Inflammatory macrophage (primary cell): ENCODE results near the gene RNF149.
"Not testable (repeated sequence)": the region's sequence is repeated elsewhere in the genome, so short reads cannot be mapped to it uniquely, and the experiment has no call there.

ENCODE experiments used
- DNase-seq, 2 donors: peaks; one replicate each; pipeline ENCODE4 v3.0.0-alpha.2; 2020 to 2022

RNF149 gene

DNA sequence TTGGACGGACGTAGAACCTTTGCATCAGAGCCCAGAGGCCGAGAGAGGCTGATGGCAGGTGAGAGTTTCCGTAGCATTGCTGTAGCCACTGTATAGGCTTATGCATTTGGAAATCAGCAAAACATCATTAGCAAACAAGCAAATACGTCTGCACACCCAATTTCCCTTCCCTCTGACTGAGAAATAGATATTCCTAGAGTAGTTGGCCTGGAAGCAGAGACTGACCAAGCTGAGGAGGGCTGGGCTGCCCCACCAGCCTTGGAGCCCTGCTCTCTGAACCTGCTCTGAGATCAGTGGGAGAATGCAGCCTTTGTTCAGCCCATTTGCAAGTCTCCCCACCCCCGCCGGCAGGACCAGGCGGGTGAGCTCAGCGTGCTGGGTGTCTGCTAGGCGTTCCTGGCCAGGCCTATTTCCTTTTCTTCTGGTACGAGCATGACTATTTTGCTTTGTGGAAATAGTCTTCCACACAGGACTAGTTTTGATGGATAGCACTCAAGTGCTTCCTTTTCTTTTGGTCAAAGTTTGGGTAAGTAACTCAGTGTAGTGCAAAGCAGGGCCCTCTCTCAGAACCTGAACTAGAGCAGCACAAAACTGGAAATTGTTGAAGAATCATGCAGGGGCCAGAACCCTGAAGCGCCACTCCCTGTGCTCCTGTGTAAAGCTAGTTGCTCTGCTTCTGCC lies 21.9 kb upstream of the RNF149 start:
- peak; percentile 75 to 85 for DNase-seq

DNA sequence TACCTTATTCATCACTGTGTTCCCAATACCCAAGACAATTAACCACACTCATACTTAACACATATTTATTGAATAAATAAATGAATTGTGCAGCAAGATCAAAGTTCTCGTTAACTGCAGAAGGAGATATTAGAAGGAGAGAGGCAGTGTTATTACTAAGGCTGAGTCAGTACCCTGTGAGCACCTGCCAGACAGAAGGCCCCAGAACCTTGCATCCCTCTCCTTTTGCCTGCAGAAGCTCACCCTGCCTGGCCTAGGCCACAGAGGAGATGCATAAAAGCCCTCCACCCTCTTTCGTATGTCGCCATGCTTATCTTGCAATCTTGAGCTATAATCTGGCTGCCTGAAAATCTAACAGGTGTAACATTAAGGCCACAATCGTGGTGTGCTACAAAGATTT lies 20.5 kb upstream of the RNF149 start:
- no peak for DNase-seq

DNA sequence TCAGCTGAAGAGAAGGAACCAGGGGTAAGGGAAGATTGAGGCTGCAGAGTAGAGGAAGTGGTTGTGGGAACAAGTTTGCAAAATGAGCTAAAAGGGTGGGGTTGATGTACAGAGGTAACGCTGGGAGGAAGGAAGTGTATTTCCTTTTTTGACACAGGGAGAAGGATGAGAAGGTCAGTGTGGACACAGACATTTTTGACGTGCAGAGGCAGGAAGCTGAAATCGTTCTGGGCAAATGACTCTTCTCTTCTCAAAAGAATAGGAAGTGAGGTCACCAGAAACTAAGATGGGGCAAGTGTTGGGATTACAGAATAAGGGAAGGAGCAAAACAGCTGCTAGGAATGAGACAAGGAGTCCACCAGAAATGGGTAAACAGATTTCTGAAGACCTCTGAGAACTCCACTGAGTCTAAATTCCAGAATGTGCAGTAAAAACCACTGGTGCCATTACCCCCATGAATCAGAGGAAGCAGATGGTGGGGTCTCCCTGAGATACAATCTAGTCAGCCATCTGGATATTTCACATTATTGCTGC lies 20.0 kb upstream of the RNF149 start:
- peak; percentile 96 to 98 for DNase-seq

DNA sequence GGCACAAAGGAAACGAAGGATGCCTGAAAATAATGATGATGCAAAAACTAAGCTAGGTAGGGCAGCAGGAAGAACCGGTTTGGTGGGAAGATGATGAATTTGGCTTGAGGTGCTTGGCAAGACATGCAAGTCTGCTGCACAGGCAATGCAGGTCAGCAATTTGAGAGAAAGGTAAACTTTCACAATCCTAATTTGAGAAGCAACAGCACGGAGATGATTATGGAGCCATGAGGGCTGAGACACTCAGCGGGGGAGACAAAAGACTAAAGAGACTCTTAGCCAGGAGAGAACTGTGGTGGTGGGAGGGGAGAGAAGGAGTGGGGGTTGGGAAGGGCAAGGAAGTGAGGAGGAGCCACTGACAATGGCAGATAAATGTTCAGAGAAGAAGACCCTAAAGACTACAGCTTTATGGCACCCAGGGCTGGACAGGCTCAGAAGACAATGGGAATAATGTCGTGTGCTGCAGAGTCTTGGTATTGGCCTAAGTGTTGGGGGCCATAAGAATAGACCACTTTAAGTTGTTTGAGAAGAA lies 19.4 kb upstream of the RNF149 start:
- DNase-seq = no peak

DNA sequence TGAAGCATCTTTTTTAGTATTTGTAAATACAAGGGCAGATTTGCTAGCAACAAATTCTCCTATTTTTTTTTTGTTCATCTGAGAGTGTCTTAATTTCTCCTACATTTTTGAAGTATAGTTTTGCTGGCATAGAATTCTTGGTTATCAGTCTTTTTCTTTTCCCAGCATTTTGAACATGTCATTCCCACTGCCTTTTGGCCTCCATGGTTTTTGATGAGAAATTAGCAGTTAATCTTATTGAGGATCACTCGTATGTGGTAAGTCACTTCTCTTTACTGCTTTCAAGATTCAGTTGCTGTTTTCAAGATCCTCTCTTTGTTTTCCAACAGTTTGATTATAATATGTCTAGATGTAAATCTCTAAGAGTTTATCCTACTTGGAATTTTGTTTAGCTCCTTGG lies 16.9 kb upstream of the RNF149 start:
- DNase-seq = no peak

DNA sequence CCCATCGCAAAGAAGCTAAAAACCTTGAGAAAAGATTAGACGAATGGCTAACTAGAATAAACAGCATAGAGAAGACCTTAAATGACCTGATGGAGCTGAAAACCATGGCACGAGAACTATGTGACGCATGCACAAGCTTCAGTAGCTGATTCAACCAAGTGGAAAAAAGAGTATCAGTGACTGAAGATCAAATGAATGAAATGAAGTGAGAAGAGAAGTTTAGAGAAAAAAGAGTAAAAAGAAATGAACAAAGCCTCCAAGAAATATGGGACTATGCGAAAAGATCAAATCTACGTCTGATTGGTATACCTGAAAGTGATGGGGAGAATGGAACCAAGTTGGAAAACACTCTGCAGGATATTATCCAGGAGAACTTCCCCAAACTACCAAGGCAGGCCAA lies 8.1 kb upstream of the RNF149 start:
- not testable (repeated sequence) for DNase-seq

DNA sequence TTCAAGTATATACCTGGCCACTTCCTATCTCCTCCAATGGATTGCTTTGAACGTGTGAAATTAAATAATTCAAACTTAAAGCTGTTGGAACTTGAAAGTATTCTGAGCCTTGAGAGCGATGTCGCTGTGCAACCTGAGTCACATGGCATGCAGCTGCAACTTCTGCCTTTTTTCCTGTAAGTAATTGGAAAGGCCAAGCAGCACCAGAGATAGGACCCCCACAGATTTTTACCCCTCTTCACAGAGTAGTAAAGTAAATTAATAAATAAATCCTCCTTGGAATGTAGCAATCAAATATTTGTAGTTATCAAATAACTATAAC lies 3.2 kb upstream of the RNF149 start:
- DNase-seq = peak; percentile 14 to 42

DNA sequence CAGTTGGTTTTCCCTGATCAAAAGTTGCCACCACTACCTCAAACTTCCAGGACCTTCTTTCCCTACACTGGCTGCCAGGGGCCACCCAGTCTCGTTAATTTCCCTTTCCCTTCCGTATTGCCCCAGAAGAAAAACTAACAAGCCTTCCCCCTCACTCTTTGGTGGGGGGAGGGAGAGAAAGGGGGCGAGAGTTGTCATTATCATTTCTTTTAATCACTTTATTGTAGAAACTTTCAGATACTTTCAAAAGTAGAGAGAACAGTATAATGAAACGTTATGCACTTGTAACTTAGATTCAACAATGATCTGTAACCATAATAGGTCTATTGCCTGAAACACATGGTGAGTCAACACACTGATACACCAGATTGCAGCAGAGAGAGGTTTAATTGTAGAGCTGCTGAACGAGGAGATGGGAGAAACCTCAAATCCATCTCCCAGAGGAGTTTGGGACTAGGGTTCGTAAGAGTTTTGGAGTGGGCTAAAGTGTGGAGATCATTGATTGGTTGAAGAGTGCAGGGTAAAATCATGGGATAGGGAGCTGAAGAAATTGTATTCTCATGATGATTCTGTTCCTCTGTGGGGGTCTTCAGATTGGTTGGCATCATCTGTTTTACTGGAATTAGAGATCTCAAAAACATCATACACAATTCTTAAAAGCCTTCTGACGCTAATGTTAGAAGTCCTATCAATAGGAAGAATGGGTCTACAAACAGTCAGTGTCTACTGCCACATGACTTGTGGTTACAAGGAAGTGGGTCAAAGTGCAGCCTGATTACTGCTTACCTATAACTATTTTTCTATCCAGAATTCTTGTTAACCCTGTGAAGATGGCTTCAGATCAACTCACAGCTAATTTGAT lies 2.6 kb upstream of the RNF149 start:
- DNase-seq = peak; percentile 15 to 27

DNA sequence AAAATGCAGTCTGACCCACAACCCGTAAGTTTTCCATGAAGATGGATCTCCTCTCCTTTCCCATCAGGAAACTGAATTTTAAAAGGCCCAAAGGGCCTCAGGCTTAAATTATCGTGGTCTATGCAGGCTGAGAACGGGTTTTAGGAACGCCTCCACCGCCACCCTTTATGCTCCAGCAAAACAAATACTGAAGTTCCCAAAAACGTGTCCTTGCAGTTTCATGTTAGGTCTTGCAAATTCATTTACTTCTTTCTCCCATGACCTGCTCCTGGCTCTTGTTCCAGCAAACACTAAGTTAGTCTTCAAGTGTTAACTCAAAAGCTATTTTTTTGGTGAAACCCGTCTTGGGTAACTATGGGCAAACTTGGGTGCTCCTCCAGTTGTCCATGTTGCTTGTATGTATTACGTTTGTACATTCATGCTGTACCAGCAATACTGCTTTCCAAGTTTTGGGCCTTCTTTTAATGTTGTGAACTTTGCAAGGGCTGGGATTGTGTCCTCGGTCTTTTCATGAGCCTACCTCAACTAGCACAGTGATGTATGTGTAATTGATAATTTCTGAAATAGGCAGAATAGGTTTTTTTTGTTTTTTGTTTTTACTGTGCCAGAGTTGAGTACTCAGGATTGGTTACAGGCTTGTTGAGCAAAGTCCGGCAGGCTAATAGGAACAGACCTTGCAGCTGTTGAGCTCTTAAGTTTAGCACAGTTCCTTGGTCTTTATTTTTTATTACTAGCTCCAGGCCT lies 1.8 kb upstream of the RNF149 start:
- peak in 1 of 2 donors; percentile 19 for DNase-seq

DNA sequence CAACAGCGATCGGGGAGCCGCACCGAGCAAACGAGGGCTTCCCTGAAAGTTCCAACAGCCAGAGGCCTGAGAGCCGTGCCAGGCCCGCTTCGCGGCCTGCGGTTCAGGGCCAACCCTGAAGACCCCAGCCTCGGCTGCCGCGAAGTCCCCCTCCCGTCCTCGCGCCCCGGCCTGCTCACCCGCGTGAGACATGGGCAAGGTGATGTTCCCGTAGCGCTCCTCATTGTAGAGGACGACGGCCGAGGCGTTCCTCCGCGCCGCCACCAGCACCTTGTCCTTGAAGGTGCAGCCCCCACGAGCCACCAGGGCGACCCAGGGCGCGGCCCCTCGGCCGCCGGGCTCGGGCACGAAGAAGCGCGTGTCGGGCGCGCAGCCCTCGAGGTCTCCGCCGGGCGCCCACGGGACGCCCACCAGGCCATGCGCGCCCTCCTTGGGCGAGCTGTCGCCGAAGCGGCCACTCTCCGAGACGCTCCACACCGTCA lies 510 bp downstream of the RNF149 start:
- DNase-seq = peak in 1 of 2 donors; percentile 67

DNA sequence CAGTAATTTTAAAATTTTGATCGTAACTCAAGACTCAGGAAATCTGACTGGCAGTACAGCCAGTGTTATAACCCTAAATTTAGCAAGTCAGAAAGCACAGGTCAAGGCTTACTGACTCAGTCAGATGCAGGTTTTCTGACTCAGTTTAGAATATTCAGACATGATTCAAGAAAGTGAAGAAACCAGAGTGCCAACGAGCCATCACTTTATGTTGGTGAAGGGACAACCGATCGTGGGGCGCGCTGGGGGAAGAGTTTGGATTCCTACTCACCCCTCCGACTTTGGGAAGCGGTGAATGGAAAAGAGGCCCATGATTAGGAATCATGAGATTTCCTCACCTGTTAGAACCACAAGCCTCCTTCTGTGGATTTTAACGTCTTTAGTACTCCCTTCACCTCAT lies 998 bp downstream of the RNF149 start:
- DNase-seq = no peak

DNA sequence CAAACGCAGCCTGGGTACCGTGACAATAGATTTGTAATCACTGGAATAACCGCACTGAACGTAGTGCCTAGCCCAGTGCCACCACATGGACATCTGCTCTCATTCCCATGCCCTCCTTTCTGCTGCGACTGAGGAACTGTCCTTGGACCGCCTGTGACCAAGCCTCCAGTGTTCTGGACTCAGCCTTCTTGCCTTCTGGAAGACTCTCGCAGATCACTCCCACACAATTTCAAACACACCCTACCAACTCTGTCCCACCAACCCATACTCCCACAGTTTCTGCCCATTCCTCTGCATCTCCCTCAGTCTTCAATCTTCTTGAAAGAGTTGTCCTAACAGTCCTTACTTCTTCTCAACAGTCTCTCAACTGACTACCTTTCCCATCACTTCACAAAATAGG lies 2.1 kb downstream of the RNF149 start:
- DNase-seq = peak; percentile 8 to 27

DNA sequence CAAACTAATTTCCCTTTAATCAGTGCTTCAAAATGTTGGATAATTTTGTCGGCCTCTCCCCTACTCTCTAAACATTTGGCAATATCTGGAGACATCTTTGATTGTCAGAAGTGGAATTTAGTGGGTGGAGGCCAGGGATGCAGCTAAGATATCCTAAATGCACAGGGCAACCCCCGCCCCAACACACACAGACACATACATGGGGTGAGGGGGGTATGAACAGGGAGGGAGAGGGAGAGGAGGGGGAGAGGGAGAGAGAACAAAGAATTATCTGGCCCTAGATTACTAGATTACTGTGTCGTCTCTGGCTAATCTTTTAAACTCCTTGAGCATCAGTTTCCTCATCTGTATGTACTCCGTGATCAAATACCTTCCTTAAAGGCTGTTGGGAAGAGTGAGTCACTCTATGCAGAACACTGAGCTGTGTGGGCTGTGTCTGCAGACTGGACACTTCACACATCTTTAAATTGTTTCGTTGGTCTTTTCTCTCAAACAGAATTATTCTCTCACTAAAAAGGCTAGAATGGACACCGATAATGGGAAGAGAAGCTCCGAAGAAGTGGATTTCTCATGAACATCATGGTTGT lies 2.9 kb downstream of the RNF149 start:
- DNase-seq = peak; percentile 50 to 69

DNA sequence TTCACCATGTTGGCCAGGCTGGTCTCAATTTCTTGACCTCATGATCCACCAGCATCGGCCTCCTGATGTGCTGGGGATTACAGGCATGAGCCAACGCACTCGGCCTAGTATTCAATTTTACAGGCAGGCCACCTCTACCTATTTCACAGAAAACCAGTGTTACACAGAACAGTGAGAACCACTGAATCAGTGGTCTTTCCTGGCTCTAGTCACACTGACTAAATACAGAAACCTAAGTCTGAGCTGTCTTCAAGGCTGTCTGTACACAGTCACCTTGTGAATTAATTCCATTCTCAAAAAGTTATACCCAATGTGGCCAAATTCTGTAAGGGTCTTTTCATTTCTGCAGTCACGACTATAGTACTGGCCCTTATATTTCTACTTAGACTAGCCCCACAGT lies 3.5 kb downstream of the RNF149 start:
- no peak for DNase-seq

DNA sequence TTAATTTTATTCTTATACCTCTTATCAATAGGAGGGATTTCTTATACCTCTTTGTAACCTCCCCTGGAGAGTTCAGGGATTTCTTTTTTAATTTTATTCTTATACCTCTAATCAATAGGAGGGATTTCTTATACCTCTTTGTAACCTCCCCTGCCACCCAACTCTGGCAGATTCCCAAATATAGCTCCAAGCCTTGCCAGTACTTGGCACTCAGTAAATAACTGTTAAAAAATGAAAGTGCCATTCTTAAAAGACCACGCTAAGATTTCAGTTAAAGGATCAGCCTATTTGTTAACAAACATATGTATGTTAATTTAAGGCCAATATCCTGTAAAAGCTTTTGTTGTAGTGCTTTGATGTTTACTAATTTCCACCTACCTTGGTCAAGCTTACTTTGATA lies 4.8 kb downstream of the RNF149 start:
- no peak for DNase-seq

DNA sequence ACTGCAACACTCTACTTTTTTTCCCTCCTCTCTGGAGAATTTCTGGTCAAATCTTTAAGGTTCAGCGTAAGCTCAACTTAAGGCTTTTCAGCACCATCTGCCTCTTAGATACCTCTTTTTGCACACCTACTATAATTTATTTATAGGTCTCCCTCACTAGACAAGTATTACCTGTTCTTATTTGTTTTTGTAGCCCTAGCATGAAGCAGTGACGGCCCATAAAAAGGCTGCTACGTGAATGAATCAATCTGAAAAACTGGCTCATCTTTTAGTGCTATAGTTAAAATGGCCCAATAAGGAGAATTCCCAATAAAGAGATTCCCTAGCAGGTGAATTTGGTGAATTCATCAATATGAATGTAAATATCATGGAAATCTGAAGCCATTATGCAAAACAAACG lies 6.5 kb downstream of the RNF149 start:
- DNase-seq = no peak

DNA sequence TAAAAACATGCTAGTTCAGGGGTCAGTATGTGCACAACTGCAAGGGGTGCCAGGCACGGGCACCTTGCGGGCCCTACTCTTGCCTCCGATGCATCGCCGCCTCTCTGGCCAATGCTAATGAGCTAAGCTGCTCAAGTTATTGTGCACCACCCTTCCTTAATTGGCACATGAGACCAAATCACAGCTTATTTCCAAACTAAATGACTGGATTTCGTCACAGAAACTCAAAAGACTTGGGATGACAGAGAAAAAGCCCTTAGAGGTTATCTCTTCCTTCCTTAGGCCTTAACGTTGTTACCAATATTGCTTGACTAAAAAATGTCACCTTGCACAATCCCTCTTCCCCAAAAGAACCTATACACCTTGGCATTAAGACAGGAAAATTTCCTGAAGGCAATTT lies 7.7 kb downstream of the RNF149 start:
- DNase-seq = peak; percentile 31 to 74

DNA sequence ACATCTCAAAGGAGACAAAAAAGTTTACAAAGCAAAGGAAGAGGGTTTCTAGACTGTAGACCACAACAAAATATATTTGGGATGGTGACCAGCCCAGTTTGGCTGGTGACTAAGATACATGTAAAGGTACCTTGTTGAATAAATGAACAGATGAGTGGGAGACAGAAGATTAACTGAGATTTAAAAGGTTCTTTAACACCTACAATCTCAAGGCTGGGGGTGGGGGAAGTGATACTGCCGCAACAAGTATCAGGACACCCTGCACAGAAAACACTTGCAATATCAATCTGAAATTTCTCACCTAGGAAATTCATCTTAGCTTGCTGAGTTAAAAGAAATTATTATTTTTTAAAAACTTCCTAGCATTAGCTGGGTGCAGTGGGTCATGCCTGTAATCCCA lies 8.3 kb downstream of the RNF149 start:
- DNase-seq = no peak

DNA sequence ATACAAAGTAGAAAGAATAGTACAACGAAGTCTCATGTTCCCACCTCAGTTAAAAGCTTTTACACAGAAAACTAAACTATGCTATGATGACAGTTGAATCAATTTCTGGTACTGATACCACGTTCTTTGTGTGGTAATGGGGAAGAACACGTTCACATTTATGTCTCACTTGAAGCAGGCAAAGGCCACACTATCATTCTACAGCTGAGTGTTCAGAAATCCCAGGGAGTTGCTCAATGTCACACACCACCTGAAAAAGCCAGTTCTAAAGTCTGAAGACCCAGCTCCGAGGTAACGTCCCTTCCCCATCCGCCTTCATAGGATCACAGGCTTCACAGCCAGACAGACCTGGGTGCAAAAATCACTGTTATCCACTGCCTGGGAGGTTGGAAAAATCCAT lies 8.9 kb downstream of the RNF149 start:
- DNase-seq = no peak

DNA sequence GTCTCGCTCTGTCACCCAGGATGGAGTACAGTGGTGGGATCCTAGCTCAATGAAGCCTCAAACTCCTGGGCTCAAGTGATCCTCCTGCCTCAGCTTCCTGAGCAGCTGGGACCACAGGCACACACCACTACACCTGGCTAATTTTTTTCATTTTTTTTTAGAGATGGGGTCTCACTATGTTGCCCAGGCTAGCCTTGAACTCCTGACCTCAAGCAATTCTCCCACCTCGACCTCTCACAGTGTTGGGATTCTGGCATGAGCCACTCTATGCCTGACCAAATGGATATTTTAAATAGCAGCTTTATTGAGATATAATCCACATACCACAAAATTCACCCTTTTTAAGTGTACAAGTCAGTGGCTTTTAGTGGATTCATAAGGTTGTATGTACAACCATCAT lies 11.1 kb downstream of the RNF149 start:
- DNase-seq = no peak

DNA sequence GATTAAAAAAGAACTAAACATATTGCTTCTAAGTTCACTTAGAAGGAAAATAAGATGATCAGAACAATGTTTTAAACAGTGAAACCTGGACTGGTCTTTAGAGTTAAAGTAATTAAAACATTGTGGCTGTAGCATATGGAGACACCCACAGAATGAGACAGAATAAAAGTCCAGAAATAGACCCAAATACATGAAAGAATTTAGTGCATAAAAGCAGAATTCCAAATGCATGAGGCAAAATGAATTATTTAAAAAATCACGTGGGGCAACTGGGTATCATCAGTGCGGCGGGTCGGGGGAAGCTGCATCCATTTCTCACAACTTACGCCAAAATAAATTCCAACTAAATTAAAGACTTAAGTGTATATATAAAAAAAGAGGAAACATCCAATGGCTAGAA lies 12.1 kb downstream of the RNF149 start:
- no peak for DNase-seq

DNA sequence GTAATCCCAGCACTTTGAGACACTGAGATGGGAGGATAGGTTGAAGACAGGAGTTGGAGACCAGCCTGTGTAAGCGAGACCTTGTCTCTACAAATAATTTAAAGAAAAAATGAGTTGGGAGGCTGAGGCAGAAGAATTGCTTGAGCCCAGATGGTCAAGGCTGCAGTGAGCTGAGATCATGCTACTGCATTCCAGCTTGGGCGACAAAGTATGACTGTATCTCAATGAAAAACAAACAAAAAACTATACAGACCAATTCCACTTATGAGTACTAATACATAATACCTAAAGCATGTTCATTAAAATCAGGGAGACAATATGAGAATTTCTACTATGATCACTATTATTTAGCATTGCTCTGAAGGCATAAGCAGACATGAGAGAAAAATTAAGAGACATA lies 12.6 kb downstream of the RNF149 start:
- DNase-seq = no peak

DNA sequence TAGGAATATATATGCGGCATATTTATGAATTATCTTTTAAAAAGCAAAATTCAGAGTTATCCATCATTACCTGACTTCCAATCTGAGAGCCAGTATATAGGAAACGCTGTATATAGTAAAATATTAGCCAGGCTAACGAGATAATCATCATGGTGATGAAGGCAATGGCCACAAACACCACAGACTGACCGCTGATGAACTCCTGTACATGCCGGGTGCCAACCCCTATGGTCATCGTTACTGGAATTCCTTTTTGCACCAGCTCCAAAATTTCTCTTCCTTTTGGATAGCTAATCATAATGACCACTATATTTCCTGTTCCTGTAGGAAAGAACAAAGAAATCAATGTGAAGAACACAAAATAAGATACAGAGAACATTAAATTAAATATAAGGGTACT lies 13.6 kb downstream of the RNF149 start:
- no peak for DNase-seq
